ENCODE measurements around the gene PMPCA.

The PMPCA gene

GRCh38 chr9:136364942-136365774, 45.3 kb upstream of the PMPCA start:
- H3K79me2 ChIP-seq (ENCODE audit: insufficient read depth, low read length) = no peaks in the 10 kb centered on the region
- no peaks in the 10 kb centered on the region for H3F3A ChIP-seq (ENCODE audit: low read depth)

DNA sequence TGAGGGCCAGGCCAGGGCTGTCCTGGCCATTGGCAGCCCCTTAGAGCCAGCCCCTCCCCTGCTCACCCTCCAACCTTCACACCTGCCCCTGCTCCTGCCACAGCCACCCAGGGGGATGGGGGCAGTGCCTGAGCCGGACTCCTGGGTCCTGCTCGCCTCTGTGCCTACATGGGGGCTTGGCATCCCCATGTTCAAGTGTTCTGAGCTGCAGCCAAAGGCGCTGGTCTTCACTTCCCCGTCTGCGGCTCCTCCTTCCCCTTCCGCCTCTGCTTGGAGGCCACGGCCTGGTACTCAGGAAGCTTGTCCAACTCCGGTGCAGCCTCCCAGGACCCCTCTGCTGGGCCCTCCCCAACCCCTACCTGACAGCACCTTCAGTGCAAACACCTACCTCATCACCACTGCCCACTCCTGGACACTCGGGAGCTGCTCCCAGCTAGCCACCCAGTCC, 44.7 kb upstream of the PMPCA start:
- H3F3A ChIP-seq (ENCODE audit: low read depth) = no peaks in the 10 kb centered on the region
- H3K79me2 ChIP-seq (ENCODE audit: insufficient read depth, low read length) = no peaks in the 10 kb centered on the region
- no peaks in the 10 kb centered on the region for H3K9me2 ChIP-seq (replicated peaks; ENCODE audit: low read depth, low read length)
- H3K4me1 ChIP-seq (ENCODE audit: insufficient read depth, low read length, poor library complexity, severe bottlenecking) = peaks cover 6% of the 10 kb centered on the region
- no peak overlapping the region for H3K4me2 ChIP-seq (ENCODE audit: low read depth, low read length, poor library complexity, severe bottlenecking)
- no peak overlapping the region for H2AFZ ChIP-seq (ENCODE audit: low read length)
- TF ChIP-seq EZH2phosphoT487 (IDR thresholded peaks at IDR 0.05; ENCODE audit: borderline replicate concordance) = no peak
- TF ChIP-seq, protein P1, sequence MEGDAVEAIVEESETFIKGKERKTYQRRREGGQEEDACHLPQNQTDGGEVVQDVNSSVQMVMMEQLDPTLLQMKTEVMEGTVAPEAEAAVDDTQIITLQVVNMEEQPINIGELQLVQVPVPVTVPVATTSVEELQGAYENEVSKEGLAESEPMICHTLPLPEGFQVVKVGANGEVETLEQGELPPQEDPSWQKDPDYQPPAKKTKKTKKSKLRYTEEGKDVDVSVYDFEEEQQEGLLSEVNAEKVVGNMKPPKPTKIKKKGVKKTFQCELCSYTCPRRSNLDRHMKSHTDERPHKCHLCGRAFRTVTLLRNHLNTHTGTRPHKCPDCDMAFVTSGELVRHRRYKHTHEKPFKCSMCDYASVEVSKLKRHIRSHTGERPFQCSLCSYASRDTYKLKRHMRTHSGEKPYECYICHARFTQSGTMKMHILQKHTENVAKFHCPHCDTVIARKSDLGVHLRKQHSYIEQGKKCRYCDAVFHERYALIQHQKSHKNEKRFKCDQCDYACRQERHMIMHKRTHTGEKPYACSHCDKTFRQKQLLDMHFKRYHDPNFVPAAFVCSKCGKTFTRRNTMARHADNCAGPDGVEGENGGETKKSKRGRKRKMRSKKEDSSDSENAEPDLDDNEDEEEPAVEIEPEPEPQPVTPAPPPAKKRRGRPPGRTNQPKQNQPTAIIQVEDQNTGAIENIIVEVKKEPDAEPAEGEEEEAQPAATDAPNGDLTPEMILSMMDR (conservative IDR thresholded peaks at IDR 0.05; ENCODE audit: low read length) = no peak
- no peaks in the 10 kb centered on the region for H3K27me3 ChIP-seq (ENCODE audit: insufficient read depth, low read length, poor library complexity, severe bottlenecking)
- no peak overlapping the region for H3K9ac ChIP-seq (ENCODE audit: low read depth, low read length, poor library complexity, severe bottlenecking)
- no peak overlapping the region for H3K4me3 ChIP-seq (ENCODE audit: low read length, poor library complexity, severe bottlenecking)
- H4K20me1 ChIP-seq (ENCODE audit: insufficient read depth, low read length, poor library complexity, severe bottlenecking) = peaks cover 7% of the 10 kb centered on the region
- no peaks in the 10 kb centered on the region for H3K36me3 ChIP-seq (ENCODE audit: insufficient read depth, low read length)
- H3K9me3 ChIP-seq (ENCODE audit: insufficient read depth, low read depth, low read length) = no peaks in the 10 kb centered on the region

More at GRCh38 chr9:136364942-136365774, 45.3 kb upstream of the PMPCA start:
- TF ChIP-seq, protein P1 (conservative IDR thresholded peaks at IDR 0.05; ENCODE audit: low read length) = no peak
- Histone ChIP-seq H3K9me3 (ENCODE audit: insufficient read depth, low read depth, low read length) (no peaks in the 10 kb centered on the region), H4K20me1 (ENCODE audit: insufficient read depth, low read length, poor library complexity, severe bottlenecking) (peaks cover 7% of the 10 kb centered on the region), H3K27me3 (ENCODE audit: insufficient read depth, low read length, poor library complexity, severe bottlenecking) (no peaks in the 10 kb centered on the region), H3K4me3 (ENCODE audit: low read length, poor library complexity, severe bottlenecking) (no peak overlapping the region), H3K36me3 (ENCODE audit: insufficient read depth, low read length) (no peaks in the 10 kb centered on the region), H3K4me2 (ENCODE audit: low read depth, low read length, poor library complexity, severe bottlenecking) (no peak overlapping the region), H3K4me1 (ENCODE audit: insufficient read depth, low read length, poor library complexity, severe bottlenecking) (peaks cover 6% of the 10 kb centered on the region), H2AFZ (ENCODE audit: low read length) (no peak overlapping the region), H3K9me2 (replicated peaks; ENCODE audit: low read depth, low read length) (no peaks in the 10 kb centered on the region), H3K9ac (ENCODE audit: low read depth, low read length, poor library complexity, severe bottlenecking) (no peak overlapping the region)

DNA sequence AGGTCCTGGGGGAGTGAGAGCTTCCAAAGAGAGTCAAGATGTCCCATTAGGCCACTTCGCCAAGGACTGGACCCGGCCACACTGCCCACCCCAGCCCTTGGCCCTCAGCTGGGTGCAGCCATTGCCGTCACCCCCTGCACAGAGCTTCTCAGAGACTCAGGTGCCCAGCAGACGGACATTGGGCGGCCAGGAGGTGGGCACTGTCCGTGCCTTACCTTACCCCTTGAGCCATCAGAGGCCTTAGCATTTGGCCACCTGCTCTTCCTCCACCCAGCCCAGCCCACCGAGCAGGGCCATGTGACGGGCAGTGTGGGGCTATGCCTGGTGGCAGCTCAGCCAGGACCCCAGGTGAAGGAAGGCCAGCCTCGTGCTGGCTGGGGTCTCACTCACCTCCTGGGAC, 43.6 kb upstream of the PMPCA start:
- Histone ChIP-seq H3K4me3 (ENCODE audit: low read length, poor library complexity, severe bottlenecking) (no peak overlapping the region), H3K27me3 (ENCODE audit: insufficient read depth, low read length, poor library complexity, severe bottlenecking) (no peaks in the 10 kb centered on the region), H2AFZ (ENCODE audit: low read length) (no peak overlapping the region), H3K79me2 (ENCODE audit: insufficient read depth, low read length) (no peaks in the 10 kb centered on the region), H3K4me1 (ENCODE audit: insufficient read depth, low read length, poor library complexity, severe bottlenecking) (peaks cover 6% of the 10 kb centered on the region), H3F3A (ENCODE audit: low read depth) (no peaks in the 10 kb centered on the region), H3K9ac (ENCODE audit: low read depth, low read length, poor library complexity, severe bottlenecking) (no peak overlapping the region), H3K9me3 (ENCODE audit: insufficient read depth, low read depth, low read length) (no peaks in the 10 kb centered on the region), H3K4me2 (ENCODE audit: low read depth, low read length, poor library complexity, severe bottlenecking) (no peak overlapping the region), H3K9me2 (replicated peaks; ENCODE audit: low read depth, low read length) (no peaks in the 10 kb centered on the region), H4K20me1 (ENCODE audit: insufficient read depth, low read length, poor library complexity, severe bottlenecking) (peaks cover 7% of the 10 kb centered on the region), H3K36me3 (ENCODE audit: insufficient read depth, low read length) (no peaks in the 10 kb centered on the region)
- TF ChIP-seq EZH2phosphoT487 (IDR thresholded peaks at IDR 0.05; ENCODE audit: borderline replicate concordance) = no peak
- TF ChIP-seq, protein P1 (conservative IDR thresholded peaks at IDR 0.05; ENCODE audit: low read length) = no peak

Measured in Loucy (cell line).